ENCODE data around the gene ARPC1A. TPM values are rescaled to one million over a fixed set of nuclear protein-coding genes. Genes with fewer than 3 reads are reported as not detected.
A peak's percentile ranks its signal among the peaks of the same experiment; 100 is the strongest.
"Not testable (repeated sequence)": the region's sequence is repeated elsewhere in the genome, so short reads cannot be mapped to it uniquely, and the experiment has no call there.

Gene ARPC1A
- total RNA-seq, 1 donor from 2014 or later, result 140 TPM

- H3K27me3 Mint-ChIP-seq, result no peaks in the 10 kb centered on the region
- H3K36me3 Mint-ChIP-seq (ENCODE audit: insufficient read depth), result no peaks in the 10 kb centered on the region
- DNase-seq (ENCODE audit: low spot score, unreplicated experiment), result no peak
- H3K27ac Mint-ChIP-seq, result no peak overlapping the region
- no peak for TF ChIP-seq CTCF (IDR thresholded peaks at IDR 0.05; ENCODE audit: unreplicated experiment)
- H3K9me3 Mint-ChIP-seq (ENCODE audit: low read depth), result no peaks in the 10 kb centered on the region
- peaks cover 11% of the 10 kb centered on the region for H3K4me1 Mint-ChIP-seq (ENCODE audit: low read depth)
- H3K4me3 Mint-ChIP-seq (ENCODE audit: low read depth), result peak overlapping the region; percentile 92
Measured at GRCh38 chr7:99324559-99324958, 1.1 kb upstream of the ARPC1A start.

- Mint-ChIP-seq H3K9me3 (ENCODE audit: low read depth) (no peaks in the 10 kb centered on the region), H3K4me1 (ENCODE audit: low read depth) (peaks cover 11% of the 10 kb centered on the region), H3K4me3 (ENCODE audit: low read depth) (peak overlapping the region; percentile 92), H3K36me3 (ENCODE audit: insufficient read depth) (no peaks in the 10 kb centered on the region), H3K27ac (peak overlapping the region; percentile 84), H3K27me3 (no peaks in the 10 kb centered on the region)
- no peak for TF ChIP-seq CTCF (IDR thresholded peaks at IDR 0.05; ENCODE audit: unreplicated experiment)
- DNase-seq (ENCODE audit: low spot score, unreplicated experiment), result no peak
Measured at GRCh38 chr7:99325001-99325493, 651 bp upstream of the ARPC1A start.

- Mint-ChIP-seq H3K9me3 (ENCODE audit: low read depth) (no peaks in the 10 kb centered on the region), H3K27me3 (no peaks in the 10 kb centered on the region), H3K27ac (peak overlapping the region; percentile 81), H3K4me3 (ENCODE audit: low read depth) (peak overlapping the region; percentile 92), H3K36me3 (ENCODE audit: insufficient read depth) (no peaks in the 10 kb centered on the region), H3K4me1 (ENCODE audit: low read depth) (peaks cover 11% of the 10 kb centered on the region)
- no peak for TF ChIP-seq CTCF (IDR thresholded peaks at IDR 0.05; ENCODE audit: unreplicated experiment)
- DNase-seq (ENCODE audit: low spot score, unreplicated experiment), result no peak
Measured at GRCh38 chr7:99326408-99326782, 697 bp downstream of the ARPC1A start.

- H3K4me3 Mint-ChIP-seq (ENCODE audit: low read depth); DNase-seq (ENCODE audit: low spot score, unreplicated experiment); H3K36me3 Mint-ChIP-seq (ENCODE audit: insufficient read depth); H3K27ac Mint-ChIP-seq; H3K27me3 Mint-ChIP-seq; H3K9me3 Mint-ChIP-seq (ENCODE audit: low read depth): not testable (repeated sequence)
- H3K4me1 Mint-ChIP-seq (ENCODE audit: low read depth), result peaks cover 11% of the 10 kb centered on the region
Measured at GRCh38 chr7:99330314-99330961, 4.7 kb downstream of the ARPC1A start.

- DNase-seq (ENCODE audit: low spot score, unreplicated experiment), result no peak
- H3K9me3 Mint-ChIP-seq (ENCODE audit: low read depth), result no peaks in the 10 kb centered on the region
- H3K4me1 Mint-ChIP-seq (ENCODE audit: low read depth), result peaks cover 11% of the 10 kb centered on the region
- TF ChIP-seq CTCF (IDR thresholded peaks at IDR 0.05; ENCODE audit: unreplicated experiment), result no peak
- no peak overlapping the region for H3K27ac Mint-ChIP-seq
- H3K27me3 Mint-ChIP-seq, result no peaks in the 10 kb centered on the region
- no peak overlapping the region for H3K4me3 Mint-ChIP-seq (ENCODE audit: low read depth)
- peaks cover 6% of the 10 kb centered on the region for H3K36me3 Mint-ChIP-seq (ENCODE audit: insufficient read depth)
Measured at GRCh38 chr7:99331002-99331401, 5.3 kb downstream of the ARPC1A start.

- TF ChIP-seq CTCF (IDR thresholded peaks at IDR 0.05; ENCODE audit: unreplicated experiment), result no peak
- H3K4me3 Mint-ChIP-seq (ENCODE audit: low read depth), result no peak overlapping the region
- no peaks in the 10 kb centered on the region for H3K4me1 Mint-ChIP-seq (ENCODE audit: low read depth)
- DNase-seq (ENCODE audit: low spot score, unreplicated experiment), result no peak
- H3K27ac Mint-ChIP-seq, result no peak overlapping the region
- H3K27me3 Mint-ChIP-seq, result no peaks in the 10 kb centered on the region
- no peaks in the 10 kb centered on the region for H3K9me3 Mint-ChIP-seq (ENCODE audit: low read depth)
- peaks cover 27% of the 10 kb centered on the region for H3K36me3 Mint-ChIP-seq (ENCODE audit: insufficient read depth)
Measured at GRCh38 chr7:99339595-99339994, 13.9 kb downstream of the ARPC1A start.

Measured in progenitor cell of endocrine pancreas (in vitro differentiated cells).